HEK293 (cell line): ENCODE results near the gene WASL.

Experiments
- CTCF ChIP-seq: fragments of 450-650 bp; formaldehyde crosslinking; IDR thresholded peaks from 2 replicates; pipeline ENCODE4 v1.5.1; 2016; ENCODE audit warnings: missing biosample characterization, missing genetic modification characterization
- TRIM28 ChIP-seq: IDR thresholded peaks from 2 replicates; pipeline ENCODE4 v1.6.1; 2011; ENCODE audit warnings: low read length, control low read depth, borderline replicate concordance
- ZIC2 ChIP-seq: fragments of 450-650 bp; formaldehyde crosslinking; IDR thresholded peaks from 2 replicates; pipeline ENCODE4 v1.5.1; 2016; ENCODE audit warnings: missing biosample characterization, missing genetic modification characterization
- ZNF311 ChIP-seq: fragments of 450-650 bp; formaldehyde crosslinking; IDR thresholded peaks from 2 replicates; pipeline ENCODE4 v1.5.1; 2017; ENCODE audit warnings: missing biosample characterization, missing genetic modification characterization, borderline replicate concordance
- ZNF449 ChIP-seq: fragments of 450-650 bp; formaldehyde crosslinking; IDR thresholded peaks from 2 replicates; pipeline ENCODE4 v1.5.1; 2017; ENCODE audit warnings: missing biosample characterization, mild to moderate bottlenecking, missing genetic modification characterization, moderate library complexity
- ZNF488 ChIP-seq: fragments of 450-650 bp; formaldehyde crosslinking; IDR thresholded peaks from 2 replicates; pipeline ENCODE4 v1.5.1; 2016; ENCODE audit warnings: missing biosample characterization, missing genetic modification characterization
- ZNF654 ChIP-seq: fragments of 450-650 bp; formaldehyde crosslinking; IDR thresholded peaks from 2 replicates; pipeline ENCODE4 v1.5.1; 2016; ENCODE audit warnings: low read depth, missing biosample characterization, missing genetic modification characterization
- ZNF837 ChIP-seq: fragments of 450-650 bp; formaldehyde crosslinking; IDR thresholded peaks from 2 replicates; pipeline ENCODE4 v1.5.1; 2016; ENCODE audit warnings: missing biosample characterization, missing genetic modification characterization

GRCh38 chr7:123657304-123657685, 91.5 kb downstream of the WASL start:
- TF ChIP-seq ZNF488 (tag by site-specific recombination) = no peak
- no peak for TF ChIP-seq CTCF (tag by site-specific recombination)
- TF ChIP-seq ZNF837 (tag by site-specific recombination) = no peak
- no peak for TF ChIP-seq ZNF311 (tag by site-specific recombination)
- TF ChIP-seq ZNF654 (tag by site-specific recombination) = no peak
- TF ChIP-seq ZIC2 (tag by site-specific recombination) = no peak
- no peak for TF ChIP-seq TRIM28
- TF ChIP-seq ZNF449 (tag by site-specific recombination) = no peak
